Measurements from ENCODE around the gene ASMT. TPM values are rescaled to one million over a fixed set of nuclear protein-coding genes. Genes with fewer than 3 reads are reported as not detected.
"Not testable (repeated sequence)": the region's sequence is repeated elsewhere in the genome, so short reads cannot be mapped to it uniquely, and the experiment has no call there.

ASMT gene
- total RNA-seq, 1 experiment from 2014 or later, result not detected

GRCh38 chrX:1624158-1624860 is 9.4 kb downstream of the ASMT start:
- in situ Hi-C loops (cut with HindIII; ENCODE audit: low sequenced_read_pairs); DNase-seq (ENCODE audit: low spot score): not testable (repeated sequence)

GRCh38 chrX:1624861-1625215 is 10.0 kb downstream of the ASMT start:
- DNase-seq (ENCODE audit: low spot score); in situ Hi-C loops (cut with HindIII; ENCODE audit: low sequenced_read_pairs): not testable (repeated sequence)

GRCh38 chrX:1629244-1629643 is 14.4 kb downstream of the ASMT start:
- DNase-seq (ENCODE audit: low spot score), result no peak
- in situ Hi-C loops (cut with HindIII; ENCODE audit: low sequenced_read_pairs), result no loop called here

- in situ Hi-C loops (cut with HindIII; ENCODE audit: low sequenced_read_pairs), result no loop called here
- DNase-seq (ENCODE audit: low spot score), result no peak
These were observed 31.1 kb downstream of the ASMT start for GRCh38 chrX:1646009-1646408.

- no peak for DNase-seq (ENCODE audit: low spot score)
- in situ Hi-C loops (cut with HindIII; ENCODE audit: low sequenced_read_pairs), result no loop called here
These were observed 34.8 kb downstream of the ASMT start for GRCh38 chrX:1649621-1650020.

GRCh38 chrX:1652011-1652811 is 37.4 kb downstream of the ASMT start:
- DNase-seq (ENCODE audit: low spot score), result peak; percentile 26
- in situ Hi-C loops (cut with HindIII; ENCODE audit: low sequenced_read_pairs), result not testable (repeated sequence)

GRCh38 chrX:1656379-1656778 is 41.5 kb downstream of the ASMT start:
- in situ Hi-C loops (cut with HindIII; ENCODE audit: low sequenced_read_pairs), result no loop called here
- no peak for DNase-seq (ENCODE audit: low spot score)

- DNase-seq (ENCODE audit: low spot score), result peak; percentile 2
- in situ Hi-C loops (cut with HindIII; ENCODE audit: low sequenced_read_pairs), result no loop called here
These were observed 42.7 kb downstream of the ASMT start for GRCh38 chrX:1657367-1658070.

GRCh38 chrX:1658071-1658491 is 43.2 kb downstream of the ASMT start:
- no peak for DNase-seq (ENCODE audit: low spot score)
- in situ Hi-C loops (cut with HindIII; ENCODE audit: low sequenced_read_pairs), result no loop called here

- DNase-seq (ENCODE audit: low spot score), result no peak
- in situ Hi-C loops (cut with HindIII; ENCODE audit: low sequenced_read_pairs), result no loop called here
These were observed 45.0 kb downstream of the ASMT start for GRCh38 chrX:1659664-1660461.

GRCh38 chrX:1661048-1661921 is 46.4 kb downstream of the ASMT start:
- in situ Hi-C loops (cut with HindIII; ENCODE audit: low sequenced_read_pairs), result no loop called here
- peak; percentile 3 for DNase-seq (ENCODE audit: low spot score)

GRCh38 chrX:1661922-1662221 is 47.0 kb downstream of the ASMT start:
- in situ Hi-C loops (cut with HindIII; ENCODE audit: low sequenced_read_pairs), result no loop called here
- DNase-seq (ENCODE audit: low spot score), result no peak

GRCh38 chrX:1667566-1667965 is 52.7 kb downstream of the ASMT start:
- in situ Hi-C loops (cut with HindIII; ENCODE audit: low sequenced_read_pairs), result no loop called here
- DNase-seq (ENCODE audit: low spot score), result no peak

GRCh38 chrX:1673337-1673736 is 58.5 kb downstream of the ASMT start:
- in situ Hi-C loops (cut with HindIII; ENCODE audit: low sequenced_read_pairs), result no loop called here
- DNase-seq (ENCODE audit: low spot score), result peak; percentile 5

GRCh38 chrX:1676866-1677265 is 62.0 kb downstream of the ASMT start:
- DNase-seq (ENCODE audit: low spot score), result no peak
- in situ Hi-C loops (cut with HindIII; ENCODE audit: low sequenced_read_pairs), result no loop called here

GRCh38 chrX:1679238-1679637 is 64.4 kb downstream of the ASMT start:
- in situ Hi-C loops (cut with HindIII; ENCODE audit: low sequenced_read_pairs), result no loop called here
- DNase-seq (ENCODE audit: low spot score), result no peak

GRCh38 chrX:1681439-1681838 is 66.6 kb downstream of the ASMT start:
- DNase-seq (ENCODE audit: low spot score), result no peak
- in situ Hi-C loops (cut with HindIII; ENCODE audit: low sequenced_read_pairs), result no loop called here

- DNase-seq (ENCODE audit: low spot score); in situ Hi-C loops (cut with HindIII; ENCODE audit: low sequenced_read_pairs): not testable (repeated sequence)
These were observed 67.0 kb downstream of the ASMT start for GRCh38 chrX:1681856-1682255.

GRCh38 chrX:1682501-1682900 is 67.6 kb downstream of the ASMT start:
- DNase-seq (ENCODE audit: low spot score); in situ Hi-C loops (cut with HindIII; ENCODE audit: low sequenced_read_pairs): not testable (repeated sequence)

Data from G401 (cell line).